ENCODE data around the gene SOSTDC1.
A peak's percentile ranks its signal among the peaks of the same experiment; 100 is the strongest.
"Not testable (repeated sequence)": the region's sequence is repeated elsewhere in the genome, so short reads cannot be mapped to it uniquely, and the experiment has no call there.

SOSTDC1 gene

GRCh38 chr7:16446508-16446907 is 19.0 kb downstream of the SOSTDC1 start:
- no peak overlapping the region for H3K4me3 ChIP-seq (ENCODE audit: low read depth, low read length)
- DNase-seq (ENCODE audit: low read depth): no peak
- TF ChIP-seq CTCF (IDR thresholded peaks at IDR 0.05; ENCODE audit: insufficient read depth, low read depth, low read length, missing control alignments): no peak

GRCh38 chr7:16443871-16444270 is 21.7 kb downstream of the SOSTDC1 start:
- DNase-seq (ENCODE audit: low read depth); H3K4me3 ChIP-seq (ENCODE audit: low read depth, low read length): not testable (repeated sequence)

- no peak overlapping the region for H3K4me3 ChIP-seq (ENCODE audit: low read depth, low read length)
- TF ChIP-seq CTCF (IDR thresholded peaks at IDR 0.05; ENCODE audit: insufficient read depth, low read depth, low read length, missing control alignments): no peak
- DNase-seq (ENCODE audit: low read depth): no peak
These were observed 26.6 kb downstream of the SOSTDC1 start for GRCh38 chr7:16438988-16439387.

GRCh38 chr7:16436306-16436705 is 29.2 kb downstream of the SOSTDC1 start:
- no peak for TF ChIP-seq CTCF (IDR thresholded peaks at IDR 0.05; ENCODE audit: insufficient read depth, low read depth, low read length, missing control alignments)
- no peak for DNase-seq (ENCODE audit: low read depth)
- no peak overlapping the region for H3K4me3 ChIP-seq (ENCODE audit: low read depth, low read length)

- H3K4me3 ChIP-seq (ENCODE audit: low read depth, low read length): no peak overlapping the region
- DNase-seq (ENCODE audit: low read depth): no peak
- TF ChIP-seq CTCF (IDR thresholded peaks at IDR 0.05; ENCODE audit: insufficient read depth, low read depth, low read length, missing control alignments): no peak
These were observed 31.9 kb downstream of the SOSTDC1 start for GRCh38 chr7:16433568-16434122.

- no peak overlapping the region for H3K4me3 ChIP-seq (ENCODE audit: low read depth, low read length)
- DNase-seq (ENCODE audit: low read depth): no peak
- no peak for TF ChIP-seq CTCF (IDR thresholded peaks at IDR 0.05; ENCODE audit: insufficient read depth, low read depth, low read length, missing control alignments)
These were observed 33.2 kb downstream of the SOSTDC1 start for GRCh38 chr7:16432425-16432731.

GRCh38 chr7:16431646-16432424 is 33.7 kb downstream of the SOSTDC1 start:
- no peak overlapping the region for H3K4me3 ChIP-seq (ENCODE audit: low read depth, low read length)
- TF ChIP-seq CTCF (IDR thresholded peaks at IDR 0.05; ENCODE audit: insufficient read depth, low read depth, low read length, missing control alignments): no peak
- DNase-seq (ENCODE audit: low read depth): peak; percentile 24
